Panc1 (cell line): ENCODE measurements around the gene BSND. TPM values are rescaled to one million over a fixed set of nuclear protein-coding genes. Genes with fewer than 3 reads are reported as not detected.

ENCODE experiments used
- ATAC-seq: fragments of 200-7000 bp; cut with Tn5 transposase; 2 replicates; pipeline ENCODE4 v1.9.1; 2020; ENCODE audit warnings: mild to moderate bottlenecking, moderate library complexity
- BruUV-seq: library from RNA; stranded (reverse); fragments of 400-500 nt; replicated peaks from 2 replicates; lab custom pipeline; 2021; lab: Mats Ljungman, UMichigan
- CTCF ChIA-PET: fragments of 300-600 bp; sonication (Branson Sonifier 250); formaldehyde crosslinking; loops from one replicate; lab custom pipeline; 2022; ENCODE audit warnings: antibody characterized with exemption; lab: Charles Lee
- POLR2A ChIA-PET: fragments of 300-600 bp; sonication (Branson Sonifier 250); formaldehyde crosslinking; loops from one replicate; lab custom pipeline; 2022; ENCODE audit warnings: antibody characterized with exemption; lab: Charles Lee
- DNase-seq: peaks from one replicate; pipeline ENCODE4 v3.0.0-alpha.2; 2010; ENCODE audit warnings: low read depth, low spot score
- H3K27ac ChIP-seq: 2 replicates; pipeline ENCODE4 v1.5.1; 2011; ENCODE audit warnings: mild to moderate bottlenecking, low read length, inconsistent platforms
- H3K27me3 ChIP-seq: fragments of 200-500 bp; sonication (Bioruptor generic); 2 replicates; pipeline ENCODE4 v1.6.0; 2014; ENCODE audit warnings: low read length, inconsistent platforms; ENCODE audit not compliant: control insufficient read depth, insufficient read depth
- H3K36me3 ChIP-seq: fragments of 200-500 bp; sonication (Bioruptor generic); 2 replicates; pipeline ENCODE4 v1.5.1; 2014; ENCODE audit warnings: inconsistent platforms, mild to moderate bottlenecking, low read length, moderate library complexity; ENCODE audit not compliant: control insufficient read depth, insufficient read depth
- H3K4me1 ChIP-seq: 2 replicates; pipeline ENCODE4 v1.5.1; 2011; ENCODE audit warnings: inconsistent platforms, mild to moderate bottlenecking, low read length, moderate library complexity; ENCODE audit not compliant: control insufficient read depth, insufficient read depth
- H3K4me3 ChIP-seq, 2 experiments: 2 replicates each; pipeline ENCODE4 v1.5.1; 2011 to 2012; ENCODE audit warnings: low read depth in 2 of 2, low read length in 2 of 2, mild to moderate bottlenecking in 2 of 2, inconsistent platforms in 1 of 2, moderate library complexity in 1 of 2
- H3K9me3 ChIP-seq: fragments of 200-500 bp; sonication (Bioruptor generic); 2 replicates; pipeline ENCODE4 v1.5.1; 2014; ENCODE audit warnings: low read depth, mild to moderate bottlenecking, inconsistent platforms, low read length, moderate library complexity; ENCODE audit not compliant: control insufficient read depth, insufficient read depth
- POLR2AphosphoS5 ChIP-seq: IDR thresholded peaks from 2 replicates; pipeline ENCODE4 v1.6.1; 2012; ENCODE audit warnings: mild to moderate bottlenecking, low read depth, low read length, moderate library complexity
- REST ChIP-seq, 2 experiments: IDR thresholded peaks; 2 replicates each; pipeline ENCODE4 v1.6.1; 2011 to 2012; ENCODE audit warnings: low read depth in 2 of 2, control low read depth in 1 of 2, low read length in 1 of 2, mild to moderate bottlenecking in 1 of 2, moderate library complexity in 1 of 2; ENCODE audit not compliant: insufficient read depth in 1 of 2
- SIN3A ChIP-seq: IDR thresholded peaks from 2 replicates; pipeline ENCODE4 v1.6.1; 2012; ENCODE audit warnings: low read depth, mild to moderate bottlenecking, low read length, moderate library complexity, borderline replicate concordance; ENCODE audit not compliant: insufficient read depth
- TCF7L2 ChIP-seq: IDR thresholded peaks from 2 replicates; pipeline ENCODE4 v1.6.1; 2011; ENCODE audit warnings: mild to moderate bottlenecking, low read depth, low read length, inconsistent platforms
- in situ Hi-C: cut with HindIII; loops from 2 replicates; pipeline ENCODE4 v1.10.0; 2016; ENCODE audit warnings: low sequenced_read_pairs, low pct_unique_long_range_greater_than_20kb
- intact Hi-C: fragments of 100-400 bp; cut with micrococcal nuclease; formaldehyde crosslinking; loops from one replicate; pipeline ENCODE4 v1.10.0; 2022; ENCODE audit not compliant: unreplicated experiment
- total RNA-seq: library from RNA; stranded (reverse); gene quantifications from one replicate; pipeline ENCODE4 v1.2.1, GENCODE V29; 2021; ENCODE audit not compliant: unreplicated experiment
- TF ChIP-seq, protein P1 (sequence below): fragments of 450-650 bp; IDR thresholded peaks from 2 replicates; pipeline ENCODE4 v1.5.1; 2017; ENCODE audit warnings: mild to moderate bottlenecking

The BSND gene
- total RNA-seq, 1 experiment from 2014 or later = not detected

- H3K9me3 ChIP-seq = no peaks in the 10 kb centered on the region
- H3K4me1 ChIP-seq = no peaks in the 10 kb centered on the region
- intact Hi-C loops = no loop called here
- TF ChIP-seq TCF7L2 (no peak), REST (IDR thresholded peaks at IDR 0.05; ENCODE audit: insufficient read depth in 1 of 2, low read depth in 2 of 2, low read length in 1 of 2) (no peak), POLR2AphosphoS5 (no peak), SIN3A (no peak)
- TF ChIP-seq, protein P1, sequence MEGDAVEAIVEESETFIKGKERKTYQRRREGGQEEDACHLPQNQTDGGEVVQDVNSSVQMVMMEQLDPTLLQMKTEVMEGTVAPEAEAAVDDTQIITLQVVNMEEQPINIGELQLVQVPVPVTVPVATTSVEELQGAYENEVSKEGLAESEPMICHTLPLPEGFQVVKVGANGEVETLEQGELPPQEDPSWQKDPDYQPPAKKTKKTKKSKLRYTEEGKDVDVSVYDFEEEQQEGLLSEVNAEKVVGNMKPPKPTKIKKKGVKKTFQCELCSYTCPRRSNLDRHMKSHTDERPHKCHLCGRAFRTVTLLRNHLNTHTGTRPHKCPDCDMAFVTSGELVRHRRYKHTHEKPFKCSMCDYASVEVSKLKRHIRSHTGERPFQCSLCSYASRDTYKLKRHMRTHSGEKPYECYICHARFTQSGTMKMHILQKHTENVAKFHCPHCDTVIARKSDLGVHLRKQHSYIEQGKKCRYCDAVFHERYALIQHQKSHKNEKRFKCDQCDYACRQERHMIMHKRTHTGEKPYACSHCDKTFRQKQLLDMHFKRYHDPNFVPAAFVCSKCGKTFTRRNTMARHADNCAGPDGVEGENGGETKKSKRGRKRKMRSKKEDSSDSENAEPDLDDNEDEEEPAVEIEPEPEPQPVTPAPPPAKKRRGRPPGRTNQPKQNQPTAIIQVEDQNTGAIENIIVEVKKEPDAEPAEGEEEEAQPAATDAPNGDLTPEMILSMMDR = no peak
- H3K36me3 ChIP-seq = no peaks in the 10 kb centered on the region
- in situ Hi-C loops = no loop called here
- H3K27me3 ChIP-seq = no peaks in the 10 kb centered on the region
- no peak for ATAC-seq
- DNase-seq = no peak
- no TSS peak for BruUV-seq
- CTCF ChIA-PET = interaction anchor here (1.0 kb wide), 1 partner anchor 53 kb away, joined by 3 read pairs; no protein-coding TSS in a partner anchor
- POLR2A ChIA-PET = interaction anchor here (0.7 kb wide), 1 partner anchor 12 kb away, joined by 3 read pairs; no protein-coding TSS in a partner anchor
- no peak overlapping the region for H3K4me3 ChIP-seq
- H3K27ac ChIP-seq = no peak overlapping the region
These were observed 4.0 kb downstream of the BSND start for GRCh38 chr1:55002686-55003085.

DNA sequence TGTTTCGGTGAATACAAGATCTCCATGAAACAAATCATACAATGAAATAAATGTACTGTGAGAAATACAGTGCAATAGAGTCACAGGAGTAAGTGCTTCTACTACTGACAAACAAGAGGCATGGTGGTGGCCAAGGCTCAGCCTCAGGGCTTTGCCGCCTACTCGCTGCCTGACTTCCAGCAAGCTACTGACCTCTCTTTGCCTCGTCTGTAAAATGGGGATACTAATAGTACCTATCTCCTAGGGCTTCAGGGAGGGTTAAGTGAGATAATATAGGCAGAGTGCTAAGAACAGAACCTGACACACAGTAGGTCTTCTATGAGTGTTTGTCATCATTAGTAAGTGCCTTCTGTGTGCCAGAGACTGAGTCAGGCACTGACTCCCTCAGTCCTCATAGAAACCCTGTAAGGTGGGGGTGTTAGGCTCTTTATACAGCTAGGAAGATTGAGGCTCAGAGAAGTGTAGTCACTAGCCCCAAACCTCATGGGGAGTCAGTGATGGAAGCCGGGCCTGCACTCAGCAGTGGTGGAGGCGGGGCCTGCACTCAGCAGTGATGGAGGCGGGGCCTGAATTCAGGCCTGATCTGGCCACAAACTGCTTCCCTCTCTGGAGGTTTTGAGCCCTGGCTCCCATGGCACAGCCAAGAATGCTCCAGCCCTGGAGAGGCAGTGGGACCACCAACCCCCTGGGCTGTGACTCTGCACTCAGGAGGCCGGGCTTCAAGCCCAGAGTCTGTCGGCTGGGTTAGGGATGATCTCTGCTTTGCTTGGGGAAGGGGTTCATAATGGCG lies 6.8 kb downstream of the BSND start:
- no peak overlapping the region for H3K27ac ChIP-seq
- no peaks in the 10 kb centered on the region for H3K4me1 ChIP-seq
- no peak for TF ChIP-seq SIN3A
- no peak for TF ChIP-seq REST (IDR thresholded peaks at IDR 0.05; ENCODE audit: insufficient read depth in 1 of 2, low read depth in 2 of 2, low read length in 1 of 2)
- no peak for TF ChIP-seq POLR2AphosphoS5
- TF ChIP-seq TCF7L2 = no peak
- TF ChIP-seq, protein P1 = no peak
- in situ Hi-C loops (no loop called here), intact Hi-C loops (no loop called here)
- no peaks in the 10 kb centered on the region for H3K9me3 ChIP-seq
- H3K27me3 ChIP-seq = no peaks in the 10 kb centered on the region
- no peaks in the 10 kb centered on the region for H3K36me3 ChIP-seq
- H3K4me3 ChIP-seq = no peak overlapping the region
- ChIA-PET CTCF (no interaction called here), POLR2A (no interaction called here)
- no peak for DNase-seq
- BruUV-seq = no TSS peak
- peak; percentile 56; the same call in 1 of the 2 replicates for ATAC-seq
